GM18502 (cell line): ENCODE measurements around the gene TCEANC2.

Source experiments
- ATAC-seq: cut with Tn5 transposase; IDR thresholded peaks from one replicate; pipeline ENCODE4 v1.9.1; 2021; ENCODE audit warnings: mild to moderate bottlenecking; ENCODE audit not compliant: unreplicated experiment, poor library complexity

The TCEANC2 gene

DNA sequence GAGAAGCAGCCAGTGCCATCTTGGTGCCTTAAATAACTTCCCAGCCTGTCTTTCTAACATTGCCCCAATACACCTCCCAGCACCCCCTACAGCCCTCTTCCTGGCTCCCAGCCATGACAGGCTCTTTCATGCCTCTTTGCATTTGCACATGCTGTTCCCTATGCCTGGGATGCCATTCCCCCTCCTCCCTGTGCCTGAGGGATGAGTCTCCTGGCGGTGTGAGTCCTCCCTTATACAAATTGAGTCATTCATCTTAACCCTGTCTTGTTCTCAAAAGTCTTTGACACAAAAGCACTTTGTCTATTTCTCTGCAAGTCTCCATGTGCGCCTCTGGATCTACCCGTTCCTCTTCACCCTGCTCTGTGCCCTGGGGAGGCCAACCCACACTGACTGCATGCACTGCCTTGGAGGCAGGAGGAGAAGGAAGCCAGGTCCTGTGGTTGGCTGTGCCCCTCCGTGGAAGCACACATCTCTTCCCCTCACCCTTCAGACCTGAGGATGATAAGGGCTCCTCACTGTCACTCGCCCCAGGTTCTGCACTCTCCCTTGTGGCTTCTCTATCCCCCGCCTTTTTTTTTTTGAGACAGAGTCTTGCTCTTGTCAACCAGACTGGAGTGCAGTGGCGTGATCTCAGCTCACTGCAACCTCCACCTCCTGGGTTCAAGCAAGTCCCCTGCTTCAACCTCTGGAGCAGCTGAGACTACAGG, 74.3 kb downstream of the TCEANC2 start:
- no peak for ATAC-seq

DNA sequence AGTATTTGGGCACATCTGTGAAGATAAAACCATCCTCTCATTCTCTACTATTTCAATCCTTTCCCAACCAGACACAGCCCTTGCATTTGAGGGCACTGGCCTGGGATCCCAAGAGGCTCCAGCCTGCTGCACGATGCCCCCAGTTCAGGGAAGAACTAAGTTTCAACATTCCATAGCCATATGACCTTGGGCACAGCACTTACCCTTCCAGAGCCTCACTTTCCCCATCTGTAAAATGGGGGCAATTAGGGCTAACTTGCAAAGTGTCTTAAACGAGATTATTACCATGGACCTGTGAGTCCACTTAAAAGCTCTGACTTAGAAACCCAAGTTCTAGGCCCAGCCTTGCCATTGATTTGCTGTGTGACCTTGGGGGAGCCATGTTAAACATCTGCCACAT, 76.5 kb downstream of the TCEANC2 start:
- ATAC-seq = no peak

DNA sequence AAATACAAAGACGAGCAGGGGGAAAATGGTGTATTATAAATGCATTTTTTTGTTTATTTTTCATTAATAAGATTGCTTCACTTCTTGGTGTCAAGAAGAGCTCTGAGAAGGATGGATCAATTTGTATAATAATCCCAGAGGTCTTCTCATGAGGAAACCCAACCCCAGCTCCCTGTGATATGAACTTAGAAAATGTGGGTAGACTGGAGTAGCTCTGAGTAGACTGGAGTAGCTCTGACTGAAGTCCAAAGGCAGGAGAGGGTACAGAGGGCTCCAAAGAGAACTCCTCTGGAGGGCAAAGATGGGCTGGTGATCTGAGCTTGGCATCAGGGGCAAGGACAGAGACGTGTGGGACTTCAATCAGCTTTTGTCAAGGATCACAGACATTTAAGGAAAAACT, 78.0 kb downstream of the TCEANC2 start:
- ATAC-seq = no peak

DNA sequence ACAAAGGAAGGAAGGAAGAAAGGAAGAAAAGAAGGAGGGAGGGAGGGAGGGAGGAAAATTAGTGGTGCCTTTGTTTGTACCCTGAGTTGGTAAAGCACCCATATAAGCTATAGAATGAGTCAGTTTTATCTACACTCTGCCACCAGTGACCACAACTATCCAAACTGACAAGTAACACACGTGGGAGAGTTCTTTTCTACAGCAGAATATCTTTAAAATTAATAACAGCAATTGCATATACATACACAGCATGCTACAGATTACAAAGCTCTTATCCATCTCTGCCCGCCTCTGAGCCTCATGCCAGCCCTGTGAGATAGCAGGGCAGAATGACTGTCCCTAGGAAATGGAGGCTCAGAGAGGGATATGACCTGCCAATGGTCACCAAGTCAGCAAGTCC, 79.1 kb downstream of the TCEANC2 start:
- no peak for ATAC-seq

DNA sequence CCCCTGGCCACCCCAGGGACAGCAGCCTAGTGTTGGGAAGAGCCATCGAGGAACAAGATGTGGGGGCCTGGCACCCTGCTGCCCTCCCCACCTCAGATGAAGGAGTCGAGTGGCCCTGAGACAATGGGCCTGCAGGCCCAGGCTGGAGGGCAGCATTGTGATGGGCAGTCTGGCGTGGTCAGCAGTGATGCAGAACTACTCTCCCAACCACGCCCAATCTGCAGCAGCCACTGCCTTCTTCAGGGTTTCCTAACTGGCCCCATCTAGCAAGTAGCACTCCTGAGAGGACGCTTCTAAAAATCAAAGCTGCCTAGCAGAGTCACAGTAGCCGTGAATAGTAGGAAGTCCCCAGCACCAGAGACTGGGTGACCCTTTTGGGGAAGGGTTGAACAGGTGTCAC, 80.9 kb downstream of the TCEANC2 start:
- no peak for ATAC-seq

DNA sequence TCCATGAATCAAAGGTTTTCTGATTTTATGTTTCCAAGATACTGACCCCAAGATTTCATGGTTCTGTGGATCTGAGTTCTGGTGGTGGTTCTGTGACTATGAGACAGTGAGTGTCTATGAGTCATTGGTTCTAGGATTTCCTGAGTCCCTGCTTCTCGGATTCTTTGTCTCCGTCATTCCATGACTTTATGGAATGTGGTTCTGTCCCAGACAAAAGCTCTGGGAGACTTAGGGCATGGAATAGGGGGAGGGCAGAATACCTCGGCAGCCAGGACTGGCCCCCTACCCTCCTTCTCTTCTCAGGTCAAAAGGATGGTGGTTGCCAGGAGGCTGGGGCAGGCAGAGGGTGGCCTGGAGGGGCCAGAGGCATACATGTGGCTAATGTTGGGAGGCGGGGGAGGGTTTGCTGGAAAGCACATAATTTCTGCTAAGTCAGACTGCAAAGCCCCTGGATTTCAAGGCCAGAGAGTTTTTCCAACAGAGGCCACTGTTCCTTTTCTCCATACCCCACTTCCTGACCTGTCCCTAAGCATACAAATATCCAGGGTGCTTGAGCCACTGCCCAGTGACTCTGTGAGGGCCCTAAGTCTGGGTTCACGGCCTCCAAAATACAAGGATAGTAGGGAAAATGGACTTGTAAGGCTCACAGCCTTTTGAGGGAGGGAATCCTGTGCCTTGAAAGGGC, 82.2 kb downstream of the TCEANC2 start:
- no peak for ATAC-seq

DNA sequence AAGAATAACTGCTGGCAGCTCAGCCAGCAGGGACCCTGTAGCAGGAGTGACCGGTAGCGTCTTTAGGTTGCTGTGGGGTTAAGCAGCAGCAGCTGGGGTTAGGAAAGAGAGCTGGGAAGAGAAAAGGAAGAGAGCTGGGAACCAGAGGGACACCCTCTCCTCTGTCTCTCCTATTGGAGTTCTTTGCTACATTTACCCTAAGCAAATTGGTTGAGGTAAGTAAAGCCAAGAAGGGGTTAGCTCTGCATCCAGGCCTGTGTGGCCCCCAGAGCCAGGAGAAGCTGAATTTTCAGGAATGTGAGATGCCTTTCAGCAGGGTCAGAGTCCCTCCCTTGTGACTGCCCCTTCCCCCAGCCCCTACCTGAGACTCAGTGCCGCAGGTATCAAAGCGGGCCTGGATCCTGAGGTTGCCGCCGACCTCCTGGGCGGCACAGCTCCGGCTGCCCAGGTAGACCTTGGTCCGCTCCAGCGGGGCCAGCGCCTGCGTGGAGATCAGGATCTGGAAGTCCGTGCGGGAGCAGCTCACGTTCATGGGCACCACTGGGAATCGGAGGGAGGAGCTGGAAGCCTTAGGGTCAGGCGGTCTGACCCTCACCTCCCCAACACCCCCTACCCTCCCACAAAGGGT, 83.0 kb downstream of the TCEANC2 start:
- ATAC-seq = no peak

DNA sequence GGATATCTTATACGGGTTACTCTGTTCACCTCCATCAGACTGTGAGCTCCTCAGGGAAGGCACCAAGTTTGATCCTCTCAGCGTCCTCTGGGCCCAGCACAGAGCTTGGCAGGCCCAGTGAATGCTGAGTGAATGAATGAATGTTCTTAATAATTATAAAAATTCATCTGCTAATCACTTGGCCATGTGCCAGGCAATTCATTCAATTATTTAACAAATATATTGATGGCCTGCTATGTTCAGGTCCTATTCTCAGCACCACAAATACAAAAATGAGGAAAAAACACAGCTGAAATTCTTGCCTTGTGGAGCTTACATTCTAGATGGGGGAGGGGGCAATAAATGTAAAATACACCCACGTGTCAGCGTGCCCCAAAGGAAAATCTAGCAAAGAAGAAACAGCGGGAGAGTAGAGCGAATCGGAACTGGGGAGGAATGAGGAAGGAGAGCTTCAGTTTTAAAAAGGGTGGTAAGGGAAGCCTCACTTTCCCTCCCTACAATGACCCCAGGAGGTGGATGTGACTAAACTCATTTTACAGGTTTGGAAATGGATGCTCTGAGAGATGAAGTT, 83.6 kb downstream of the TCEANC2 start:
- no peak for ATAC-seq

DNA sequence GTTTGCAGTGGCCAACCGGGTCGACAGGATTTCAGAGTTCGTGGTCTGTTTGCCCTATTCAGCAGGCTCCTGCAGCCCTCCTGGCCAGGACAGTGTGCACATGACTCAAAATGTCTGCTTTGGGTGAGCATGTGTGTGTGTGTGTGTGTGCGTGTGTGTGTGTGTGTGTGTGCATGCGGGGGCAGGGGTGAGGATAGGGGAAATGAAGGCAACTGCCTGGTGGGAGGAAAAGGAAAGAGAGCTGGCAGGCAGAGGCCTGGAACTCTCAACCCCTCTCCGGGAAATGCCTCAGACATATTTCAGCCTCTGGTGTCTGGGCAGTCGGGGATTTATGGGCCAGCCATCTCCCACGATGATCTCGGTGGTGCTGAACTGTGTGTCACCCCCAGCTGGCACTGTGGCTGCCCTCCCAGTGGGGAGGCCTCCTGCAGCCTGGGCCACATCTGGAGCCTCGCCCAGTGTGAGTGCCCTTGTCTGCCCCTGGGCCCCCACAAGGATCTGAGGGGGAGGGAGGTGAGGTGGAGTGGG, 84.2 kb downstream of the TCEANC2 start:
- no peak for ATAC-seq

DNA sequence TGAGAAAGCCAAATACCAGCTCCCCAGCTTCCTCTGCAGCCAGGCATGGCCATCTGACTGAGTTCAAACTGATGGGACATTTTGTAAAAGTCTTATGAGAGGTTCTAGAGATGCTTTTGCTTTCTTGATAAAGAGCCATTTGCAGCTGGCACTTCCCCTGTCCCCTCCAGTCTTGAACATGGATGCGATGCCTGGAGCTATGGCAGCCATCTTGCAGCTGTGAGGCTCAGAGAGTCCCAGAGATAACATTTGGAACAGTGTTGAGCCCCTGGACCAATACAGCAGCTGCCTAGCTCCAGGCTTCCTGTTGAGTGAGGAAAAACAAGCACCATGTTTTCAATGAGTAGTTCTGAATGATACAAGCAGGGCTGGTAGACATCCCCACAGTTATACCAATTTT, 85.6 kb downstream of the TCEANC2 start:
- no peak for ATAC-seq

DNA sequence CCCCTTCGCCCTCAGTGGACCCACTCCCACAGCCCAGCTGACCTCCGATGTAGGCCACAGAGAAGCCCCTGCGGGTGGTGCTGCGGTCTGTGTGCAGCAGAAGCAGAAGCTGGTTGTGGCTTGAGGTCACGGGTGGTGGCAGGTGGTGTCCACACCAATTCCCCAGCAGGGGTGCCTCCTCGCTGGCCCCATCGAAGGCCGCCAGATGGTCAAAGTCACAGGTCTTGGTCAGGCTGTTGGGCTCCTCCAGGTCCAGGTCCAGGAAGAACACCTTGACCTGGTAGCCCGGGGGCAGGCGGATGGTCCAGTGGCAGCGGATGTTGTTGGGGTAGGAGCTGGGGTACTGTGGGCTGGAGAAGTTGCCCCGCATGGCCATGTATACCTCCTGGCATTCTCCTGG, 86.3 kb downstream of the TCEANC2 start:
- ATAC-seq = no peak

DNA sequence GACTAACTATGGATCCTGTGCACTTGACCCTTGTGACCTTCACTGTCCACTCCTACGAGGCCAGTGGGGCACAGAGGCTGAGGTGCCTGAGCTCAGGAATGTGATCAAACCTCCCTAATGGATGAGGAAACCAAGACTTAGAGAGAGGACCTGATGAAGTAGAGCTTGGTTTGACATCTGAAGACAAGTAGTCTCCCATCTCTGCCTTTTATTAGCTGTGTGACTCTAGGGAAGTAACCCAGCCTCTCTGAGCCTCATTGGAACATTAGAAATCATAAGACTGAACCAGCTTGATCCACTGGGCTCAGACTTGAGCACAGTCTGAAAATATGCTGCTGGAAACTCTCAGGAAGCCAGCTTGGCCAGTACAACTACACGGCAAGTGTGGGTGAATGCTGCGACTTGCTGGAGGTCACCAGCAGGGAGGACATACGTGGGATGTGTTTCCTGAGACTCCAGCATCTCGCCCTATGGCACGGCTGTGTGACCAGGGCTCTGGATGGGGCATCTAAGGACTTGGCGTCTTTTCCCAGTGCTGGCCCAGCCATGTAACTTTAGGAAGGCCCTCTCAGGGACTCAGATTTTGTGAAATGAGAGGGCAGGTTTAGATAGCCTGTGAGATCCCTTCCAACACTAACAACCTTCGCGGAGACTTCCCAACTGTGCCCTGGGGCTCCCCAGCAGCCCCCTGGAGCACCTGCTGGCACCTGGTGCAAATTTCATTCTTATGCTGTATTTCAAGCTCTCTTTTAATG, 88.9 kb downstream of the TCEANC2 start:
- ATAC-seq = no peak

DNA sequence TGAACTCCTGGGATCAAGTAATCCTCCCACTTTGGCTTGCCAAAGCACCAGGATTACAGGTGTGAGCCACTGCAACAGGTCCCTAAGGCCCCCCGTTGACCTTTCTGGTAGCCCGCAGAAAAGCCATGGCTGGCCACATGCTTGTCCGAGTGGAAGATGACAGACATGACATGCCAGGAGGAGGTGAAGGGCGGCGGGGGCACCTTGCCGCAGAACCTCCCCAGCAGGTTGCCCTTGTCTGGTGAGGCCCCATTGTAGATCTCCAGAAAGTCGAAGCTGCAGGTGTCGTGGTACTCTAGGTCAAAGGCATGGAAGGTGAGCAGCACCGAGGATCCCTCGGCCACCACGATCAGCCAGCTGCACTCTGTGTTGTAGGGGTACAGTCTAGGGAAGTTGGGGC, 91.0 kb downstream of the TCEANC2 start:
- ATAC-seq = no peak

DNA sequence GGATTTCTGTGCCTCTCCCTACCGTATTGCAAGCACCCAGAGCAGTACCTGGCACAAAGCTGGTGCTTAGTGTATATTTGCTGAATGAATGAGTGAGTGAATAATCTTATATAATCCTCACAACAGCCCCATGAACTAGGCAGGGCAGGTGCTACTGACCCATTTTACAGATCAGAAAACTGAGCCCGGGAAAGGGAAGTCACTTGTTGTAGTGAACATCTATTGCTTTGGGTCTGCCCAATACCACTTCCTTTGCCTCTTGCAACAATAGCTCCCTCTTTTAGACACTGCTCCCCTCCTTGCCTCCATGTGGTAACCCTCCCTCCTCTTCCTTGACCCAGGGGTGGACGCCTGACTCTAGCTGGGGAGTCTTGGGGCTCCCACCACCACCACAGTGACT, 96.3 kb downstream of the TCEANC2 start:
- no peak for ATAC-seq

DNA sequence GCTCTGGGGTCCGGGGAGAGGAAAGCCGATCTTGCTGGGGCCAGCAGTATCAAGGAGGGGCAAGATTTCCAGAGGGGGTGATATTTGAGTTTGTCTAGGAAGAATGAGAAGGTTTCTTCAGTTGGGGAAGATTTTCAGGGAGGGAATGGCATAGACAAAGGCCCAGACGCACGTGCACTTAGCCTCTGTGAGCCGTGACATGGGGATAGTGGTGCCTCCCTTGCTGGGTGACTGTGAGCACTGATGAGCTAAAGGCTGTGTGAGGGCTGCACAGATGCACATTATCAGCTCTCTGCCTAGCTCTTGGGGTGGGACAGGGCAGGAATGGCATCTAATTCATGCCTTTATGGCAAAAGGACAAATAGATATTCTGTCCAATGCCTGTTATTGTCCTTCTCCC, 97.6 kb downstream of the TCEANC2 start:
- no peak for ATAC-seq

DNA sequence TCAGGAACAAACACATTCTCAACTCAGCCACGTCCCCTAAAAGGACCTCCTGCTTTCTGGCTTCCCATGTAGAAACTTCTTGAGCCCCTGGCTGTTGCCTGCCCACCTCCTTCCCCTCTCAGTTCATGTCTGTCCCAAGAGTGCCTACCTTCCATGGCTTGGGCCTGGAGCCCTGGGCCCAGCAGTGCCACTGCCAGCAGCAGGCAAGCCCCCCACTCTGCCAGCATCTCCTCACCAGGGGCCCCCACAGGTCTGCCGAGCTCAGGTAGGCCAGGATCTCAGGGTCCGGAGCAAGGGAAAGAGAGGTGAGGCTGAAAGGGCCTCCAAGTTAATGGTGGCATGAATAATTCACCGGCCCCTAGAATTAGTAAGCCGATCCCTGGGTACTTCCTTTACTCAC, 99.3 kb downstream of the TCEANC2 start, which contains the start of gene CDCP2:
Gene CDCP2, minus strand, starts transcription at position 305 of the 400 bp plus-strand sequence. Its CDS starts 78 bp downstream, at position 227.
- ATAC-seq = no peak

DNA sequence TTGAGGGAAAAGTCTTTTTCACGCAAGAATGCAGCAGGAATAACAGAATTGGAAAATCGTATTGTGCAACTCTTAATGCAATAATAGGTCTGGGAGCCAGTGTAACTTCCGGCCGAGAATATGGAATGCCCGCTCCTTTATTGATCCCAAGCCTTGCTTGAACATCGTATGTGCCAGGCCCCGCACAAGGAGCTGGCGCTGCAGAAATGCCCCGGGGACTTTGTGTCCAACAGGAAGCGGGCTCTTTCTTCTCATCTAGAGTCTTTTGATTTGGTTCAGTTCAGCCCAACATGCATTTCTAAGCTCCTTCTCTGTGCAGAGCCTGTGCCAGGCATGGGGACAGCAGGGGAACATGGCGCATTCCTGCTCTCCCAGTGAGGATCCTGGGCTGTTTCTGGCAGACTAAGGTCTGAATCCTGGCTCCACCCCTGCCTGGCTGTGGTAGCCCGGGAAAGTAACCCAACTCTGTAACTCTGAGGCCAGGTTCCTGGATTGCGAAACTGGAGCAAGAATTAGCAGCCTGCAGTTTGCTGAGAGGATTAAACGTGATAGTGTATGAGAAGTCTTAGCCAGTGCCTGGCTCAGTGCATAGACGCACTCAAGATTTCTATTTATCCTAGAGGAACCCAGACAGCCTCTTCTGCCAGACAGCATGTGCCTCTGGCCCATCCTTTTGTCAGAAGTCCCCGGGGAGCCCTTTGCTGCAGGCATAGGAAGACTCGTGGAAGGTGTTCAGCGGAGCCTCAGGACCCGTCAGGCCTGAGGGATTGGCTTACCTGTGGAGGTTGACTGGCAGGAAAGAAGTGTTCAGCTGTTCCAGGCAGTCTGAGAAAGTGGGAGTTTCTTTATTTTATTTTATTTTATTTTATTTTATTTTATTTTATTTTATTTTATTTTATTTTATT, 100.4 kb downstream of the TCEANC2 start:
- ATAC-seq = no peak
